Activated CD8-positive, alpha-beta memory T cell treated with anti-CD3 and anti-CD28 coated beads, Interleukin-2, amount 10 ng/mL, durations not matched to agents 7 days and 5 days (primary cell): ENCODE data around the gene CDH4. TPM values are rescaled to one million over a fixed set of nuclear protein-coding genes. Genes with fewer than 3 reads are reported as not detected.

Experiments
- ATAC-seq: fragments of 150-1000 bp; cut with Tn5 transposase; one replicate; pipeline ENCODE4 v1.10.0; 2021; ENCODE audit warnings: moderate library complexity
- CTCF ChIA-PET: fragments of 350-600 bp; sonication (Branson Sonifier 250); formaldehyde crosslinking; loops from one replicate; lab custom pipeline; 2021; ENCODE audit warnings: antibody characterized with exemption; lab: Charles Lee
- DNase-seq: peaks from one replicate; pipeline ENCODE4 v3.0.0-alpha.2; 2020
- H3K27ac Mint-ChIP-seq: one replicate; pipeline ENCODE4 v1.8.0; 2021; ENCODE audit warnings: mild to moderate bottlenecking, mixed read lengths
- H3K27me3 Mint-ChIP-seq: one replicate; pipeline ENCODE4 v1.8.0; 2021; ENCODE audit warnings: mixed read lengths
- H3K36me3 Mint-ChIP-seq: one replicate; pipeline ENCODE4 v1.8.0; 2021; ENCODE audit warnings: mild to moderate bottlenecking, mixed read lengths
- H3K4me1 Mint-ChIP-seq: one replicate; pipeline ENCODE4 v1.8.0; 2021; ENCODE audit warnings: mixed read lengths
- H3K4me3 Mint-ChIP-seq: one replicate; pipeline ENCODE4 v1.8.0; 2021; ENCODE audit warnings: mild to moderate bottlenecking, moderate library complexity, mixed read lengths
- H3K9me3 Mint-ChIP-seq: one replicate; pipeline ENCODE4 v1.8.0; 2022; ENCODE audit warnings: low read depth, mixed read lengths
- total RNA-seq, 2 experiments: library from RNA; stranded (reverse); gene quantifications; one replicate each; pipeline ENCODE4 v1.2.3, GENCODE V29; 2021

Gene CDH4
- total RNA-seq, 2 experiments from 2014 or later = 0.02 TPM; not detected in 1

GRCh38 chr20:61378694-61379355 is 126.8 kb downstream of the CDH4 start:
- H3K36me3 Mint-ChIP-seq = no peaks in the 10 kb centered on the region

DNA sequence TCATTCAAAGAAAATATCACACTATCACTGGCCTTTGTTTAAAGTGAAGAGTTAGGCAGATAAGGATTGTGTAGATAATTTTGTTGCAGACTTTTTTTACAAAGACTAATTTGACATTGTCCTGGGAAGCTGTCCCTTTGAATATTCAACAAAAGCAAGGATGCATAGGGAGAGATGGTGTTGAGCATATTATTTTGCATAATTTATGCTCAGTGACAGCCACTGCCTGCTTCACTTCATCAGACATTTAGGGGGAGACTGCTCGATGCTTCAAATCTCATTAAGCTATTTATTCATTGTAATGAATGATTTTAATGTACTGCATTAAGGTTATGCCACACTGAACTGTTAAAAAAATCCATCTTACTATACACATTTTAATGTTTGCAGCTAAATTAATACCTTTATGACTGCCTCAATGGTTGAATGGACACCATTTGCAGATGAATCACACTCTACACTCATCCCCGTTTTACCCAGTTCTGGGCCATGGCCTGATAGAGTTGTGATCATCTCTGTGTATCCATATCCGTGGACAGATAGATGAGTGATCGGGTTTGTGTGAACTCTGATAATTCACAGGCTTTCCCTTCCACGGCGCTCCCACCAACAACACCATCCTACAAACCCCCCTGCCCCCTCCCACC is 128.0 kb downstream of the CDH4 start:
- Mint-ChIP-seq H3K4me3 (no peak overlapping the region), H3K4me1 (no peaks in the 10 kb centered on the region), H3K27me3 (no peaks in the 10 kb centered on the region), H3K36me3 (no peaks in the 10 kb centered on the region), H3K27ac (no peak overlapping the region), H3K9me3 (peaks cover 8% of the 10 kb centered on the region)
- CTCF ChIA-PET = no interaction called here
- DNase-seq (no peak), ATAC-seq (no peak)

More at GRCh38 chr20:61378694-61379355, 126.8 kb downstream of the CDH4 start:
- H3K4me1 Mint-ChIP-seq = no peaks in the 10 kb centered on the region
- DNase-seq (no peak), ATAC-seq (no peak)
- H3K27ac Mint-ChIP-seq = no peak overlapping the region
- CTCF ChIA-PET = no interaction called here
- H3K27me3 Mint-ChIP-seq = no peaks in the 10 kb centered on the region
- H3K9me3 Mint-ChIP-seq = peaks cover 5% of the 10 kb centered on the region
- H3K4me3 Mint-ChIP-seq = no peak overlapping the region

- H3K27ac Mint-ChIP-seq = no peak overlapping the region
- no peaks in the 10 kb centered on the region for H3K4me1 Mint-ChIP-seq
- no peak overlapping the region for H3K4me3 Mint-ChIP-seq
- H3K9me3 Mint-ChIP-seq = peaks cover 10% of the 10 kb centered on the region
- ATAC-seq (no peak), DNase-seq (no peak)
- CTCF ChIA-PET = no interaction called here
- no peaks in the 10 kb centered on the region for H3K27me3 Mint-ChIP-seq
- no peaks in the 10 kb centered on the region for H3K36me3 Mint-ChIP-seq
These were observed 128.5 kb downstream of the CDH4 start for GRCh38 chr20:61380545-61380915.

DNA sequence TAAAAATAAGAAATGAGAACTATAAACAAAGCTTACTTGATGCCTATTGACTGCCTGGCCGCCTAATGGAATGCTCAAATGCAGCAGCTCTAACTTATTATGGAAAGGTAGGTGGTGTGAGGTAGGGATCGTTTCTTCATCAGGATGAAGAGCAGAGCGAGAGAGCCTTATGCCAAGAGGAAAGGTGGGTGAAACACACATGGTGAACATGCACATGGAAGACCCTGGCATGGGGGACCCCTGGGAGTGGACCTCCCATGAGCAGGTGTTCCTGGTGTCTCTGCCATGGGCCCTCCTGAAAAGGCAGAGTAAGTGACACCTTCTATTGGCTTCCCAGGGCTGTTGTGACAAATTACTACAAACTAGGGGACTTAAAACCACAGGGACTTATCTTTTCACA is 130.1 kb downstream of the CDH4 start:
- no peak overlapping the region for H3K27ac Mint-ChIP-seq
- no peaks in the 10 kb centered on the region for H3K27me3 Mint-ChIP-seq
- H3K9me3 Mint-ChIP-seq = peaks cover 13% of the 10 kb centered on the region
- no peak for ATAC-seq
- H3K36me3 Mint-ChIP-seq = no peaks in the 10 kb centered on the region
- CTCF ChIA-PET = no interaction called here
- no peak for DNase-seq
- H3K4me1 Mint-ChIP-seq = no peaks in the 10 kb centered on the region
- H3K4me3 Mint-ChIP-seq = no peak overlapping the region

DNA sequence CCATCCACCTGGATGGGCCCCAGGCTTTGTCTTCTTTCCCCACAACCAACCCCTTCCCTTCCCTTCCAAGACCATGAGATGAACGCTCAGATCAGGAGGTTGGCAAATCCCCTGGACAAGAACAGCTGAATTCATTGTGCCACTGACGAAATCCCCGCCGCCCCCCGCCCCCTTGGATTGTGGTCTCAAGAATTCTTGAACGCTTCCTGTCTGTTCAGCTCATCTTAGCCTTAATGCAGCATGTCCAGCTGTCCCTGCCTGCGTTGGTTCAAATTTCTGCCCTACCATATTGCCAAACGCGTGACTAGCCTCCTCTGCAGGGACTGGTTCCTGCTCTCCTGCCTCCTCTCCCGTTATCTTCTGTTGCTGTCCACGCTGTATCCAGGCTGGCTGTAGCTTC is 133.2 kb downstream of the CDH4 start:
- Mint-ChIP-seq H3K9me3 (peaks cover 18% of the 10 kb centered on the region), H3K4me1 (no peaks in the 10 kb centered on the region), H3K4me3 (no peak overlapping the region)

DNA sequence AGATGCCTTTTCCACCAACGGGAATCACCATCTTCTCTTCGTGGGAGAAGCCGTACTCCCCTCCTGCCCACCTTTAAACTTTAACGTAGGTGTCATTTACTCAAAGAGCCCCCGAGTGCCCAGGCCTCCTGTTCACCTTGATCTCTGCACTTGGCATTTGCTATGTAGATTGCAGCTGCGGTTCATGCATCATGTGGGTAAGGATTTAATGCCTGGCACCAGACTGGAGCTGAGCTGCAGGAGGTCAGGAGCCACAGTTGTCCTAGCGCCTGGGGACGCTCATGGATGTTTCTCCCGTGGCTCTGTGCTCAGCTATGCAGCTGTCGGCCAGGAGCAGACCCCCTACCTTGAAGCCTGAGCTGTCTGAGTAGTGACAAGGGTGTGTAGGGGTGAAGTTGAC is 133.7 kb downstream of the CDH4 start:
- Mint-ChIP-seq H3K4me3 (no peak overlapping the region), H3K4me1 (no peaks in the 10 kb centered on the region), H3K27ac (no peak overlapping the region), H3K36me3 (no peaks in the 10 kb centered on the region), H3K27me3 (no peaks in the 10 kb centered on the region), H3K9me3 (peaks cover 18% of the 10 kb centered on the region)
- CTCF ChIA-PET = no interaction called here
- no peak for ATAC-seq
- DNase-seq = no peak

More for the DNA sequence above, 133.2 kb downstream of the CDH4 start:
- DNase-seq (no peak), ATAC-seq (no peak)
- H3K36me3 Mint-ChIP-seq = no peaks in the 10 kb centered on the region
- no peak overlapping the region for H3K27ac Mint-ChIP-seq
- no peaks in the 10 kb centered on the region for H3K27me3 Mint-ChIP-seq
- CTCF ChIA-PET = no interaction called here

DNA sequence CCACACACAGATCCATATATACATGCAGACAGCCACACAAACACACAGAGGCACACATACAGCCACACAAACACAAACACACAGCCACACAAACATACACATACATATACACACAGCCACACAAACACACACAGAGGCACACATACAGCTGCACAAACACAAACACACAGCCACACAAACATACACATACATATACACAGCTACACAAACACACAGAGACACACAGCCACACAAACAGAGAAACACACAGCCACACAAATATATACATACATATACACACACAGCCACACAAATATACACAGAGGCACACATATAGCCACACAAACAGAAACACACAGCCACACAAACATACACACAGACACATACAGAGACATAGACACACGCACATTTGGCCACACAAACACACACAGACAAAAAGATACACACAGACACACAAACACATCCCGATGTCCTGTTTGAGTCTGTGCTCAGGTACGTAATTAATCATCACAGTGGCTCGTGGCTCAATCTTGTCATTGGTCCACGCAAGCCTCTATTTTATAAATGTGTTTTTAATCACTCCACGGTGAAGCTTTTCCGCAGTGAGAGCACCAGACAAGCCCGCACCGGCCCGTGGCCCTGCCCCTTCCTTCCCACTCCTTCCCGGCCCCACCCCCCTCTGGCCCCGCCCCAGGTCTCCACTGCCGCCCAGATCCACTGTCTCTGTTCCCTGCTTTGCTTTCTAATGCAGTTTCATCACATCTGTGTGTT is 135.3 kb downstream of the CDH4 start:
- Mint-ChIP-seq H3K27me3 (no peaks in the 10 kb centered on the region), H3K4me3 (no peak overlapping the region), H3K27ac (no peak overlapping the region), H3K9me3 (peaks cover 22% of the 10 kb centered on the region), H3K36me3 (no peaks in the 10 kb centered on the region), H3K4me1 (no peaks in the 10 kb centered on the region)
- DNase-seq (no peak), ATAC-seq (no peak)
- CTCF ChIA-PET = no interaction called here

- Mint-ChIP-seq H3K4me1 (no peaks in the 10 kb centered on the region), H3K36me3 (no peaks in the 10 kb centered on the region), H3K27me3 (no peaks in the 10 kb centered on the region), H3K4me3 (no peak overlapping the region), H3K27ac (no peak overlapping the region), H3K9me3 (peaks cover 20% of the 10 kb centered on the region)
- ATAC-seq (no peak), DNase-seq (no peak)
- CTCF ChIA-PET = no interaction called here
These were observed 135.9 kb downstream of the CDH4 start for GRCh38 chr20:61387954-61388348.

GRCh38 chr20:61389077-61389476 is 137.0 kb downstream of the CDH4 start:
- Mint-ChIP-seq H3K27me3 (no peaks in the 10 kb centered on the region), H3K4me3 (no peak overlapping the region), H3K36me3 (no peaks in the 10 kb centered on the region), H3K27ac (no peak overlapping the region), H3K4me1 (no peaks in the 10 kb centered on the region), H3K9me3 (peaks cover 20% of the 10 kb centered on the region)
- CTCF ChIA-PET = no interaction called here
- DNase-seq (no peak), ATAC-seq (no peak)

GRCh38 chr20:61391185-61391584 is 139.1 kb downstream of the CDH4 start:
- CTCF ChIA-PET = no interaction called here
- H3K36me3 Mint-ChIP-seq = no peaks in the 10 kb centered on the region
- H3K27ac Mint-ChIP-seq = no peak overlapping the region
- DNase-seq (no peak), ATAC-seq (no peak)
- no peaks in the 10 kb centered on the region for H3K27me3 Mint-ChIP-seq
- H3K9me3 Mint-ChIP-seq = peaks cover 14% of the 10 kb centered on the region
- no peaks in the 10 kb centered on the region for H3K4me1 Mint-ChIP-seq
- H3K4me3 Mint-ChIP-seq = no peak overlapping the region

DNA sequence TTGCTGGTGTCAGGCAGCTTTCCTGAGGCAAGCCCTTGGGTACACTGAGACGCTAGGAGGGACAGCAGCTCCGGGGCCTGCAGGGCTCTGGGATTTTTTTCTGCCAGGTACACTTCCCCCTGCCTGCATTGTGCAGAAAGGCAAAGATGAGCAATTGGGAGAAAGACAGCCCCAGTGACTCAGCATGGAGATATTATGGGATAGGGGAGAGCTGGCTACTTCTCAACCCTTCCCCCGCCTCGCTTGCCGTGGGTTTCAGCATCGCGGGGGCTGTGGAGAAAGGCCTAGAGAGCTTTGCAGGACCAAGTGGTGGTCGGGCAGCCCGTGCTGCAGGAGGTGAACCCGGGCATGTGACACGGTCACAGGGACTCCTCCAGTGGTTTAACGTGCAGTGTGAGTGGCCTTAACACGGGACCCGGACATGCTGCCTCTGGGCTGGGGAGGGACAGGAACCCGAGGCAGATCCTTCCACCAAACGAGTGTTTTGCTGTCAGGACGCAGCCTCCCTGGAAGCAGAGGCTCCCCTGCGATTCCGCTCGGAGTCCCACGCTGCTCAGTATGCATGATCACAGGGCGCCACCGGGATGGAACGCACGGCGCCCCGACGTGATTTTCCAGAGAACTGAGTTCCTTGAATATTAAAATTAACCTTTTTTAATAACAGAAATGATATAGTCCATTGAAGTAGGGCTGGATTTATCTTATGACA is 139.9 kb downstream of the CDH4 start:
- Mint-ChIP-seq H3K9me3 (peaks cover 14% of the 10 kb centered on the region), H3K4me3 (no peak overlapping the region), H3K4me1 (no peaks in the 10 kb centered on the region), H3K27ac (no peak overlapping the region), H3K27me3 (no peaks in the 10 kb centered on the region), H3K36me3 (no peaks in the 10 kb centered on the region)
- CTCF ChIA-PET = no interaction called here
- no peak for DNase-seq
- ATAC-seq = no peak

- CTCF ChIA-PET = no interaction called here
- H3K27ac Mint-ChIP-seq = no peak overlapping the region
- H3K27me3 Mint-ChIP-seq = no peaks in the 10 kb centered on the region
- DNase-seq = no peak
- no peaks in the 10 kb centered on the region for H3K36me3 Mint-ChIP-seq
- ATAC-seq = no peak
- no peak overlapping the region for H3K4me3 Mint-ChIP-seq
- H3K4me1 Mint-ChIP-seq = no peaks in the 10 kb centered on the region
- H3K9me3 Mint-ChIP-seq = peaks cover 9% of the 10 kb centered on the region
These were observed 142.2 kb downstream of the CDH4 start for GRCh38 chr20:61394088-61394799.

DNA sequence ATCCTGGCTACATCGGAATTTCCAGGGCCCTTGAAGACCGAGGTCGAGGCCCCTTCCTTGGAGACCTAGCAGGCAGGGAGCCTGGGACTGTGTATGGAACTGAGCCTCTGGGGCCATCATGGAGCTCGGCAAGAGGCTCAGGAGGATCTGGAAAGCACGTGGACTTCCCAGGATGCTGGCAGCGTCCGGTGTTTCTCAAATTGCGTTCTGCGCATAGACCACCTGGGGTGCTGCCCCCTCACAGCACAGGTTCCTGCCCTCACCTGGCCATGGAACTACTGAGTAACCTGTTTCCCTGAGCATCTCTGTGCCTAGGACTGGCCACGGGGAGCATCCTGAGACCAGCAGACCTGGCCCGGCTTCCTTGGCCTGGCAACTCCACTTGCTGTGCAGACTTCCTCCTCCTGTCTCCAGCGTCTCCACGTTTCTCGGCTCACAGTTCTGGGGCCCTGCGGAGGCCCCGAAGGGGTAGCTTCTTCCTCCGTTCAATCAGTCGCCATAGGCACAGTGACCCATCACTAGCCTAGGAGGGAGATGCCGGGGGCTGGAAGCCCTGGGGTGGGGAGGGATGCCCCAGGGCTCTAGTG is 144.3 kb downstream of the CDH4 start:
- Mint-ChIP-seq H3K27me3 (no peaks in the 10 kb centered on the region), H3K4me1 (no peaks in the 10 kb centered on the region), H3K9me3 (peaks cover 2% of the 10 kb centered on the region), H3K27ac (no peak overlapping the region), H3K4me3 (no peak overlapping the region), H3K36me3 (no peaks in the 10 kb centered on the region)
- CTCF ChIA-PET = no interaction called here
- no peak for ATAC-seq
- DNase-seq = no peak
